HFFc6 (cell line): ENCODE results near the gene PRDM1. TPM values are rescaled to one million over a fixed set of nuclear protein-coding genes. Genes with fewer than 3 reads are reported as not detected.

Experiments used
- DNase-seq: peaks from one replicate; pipeline ENCODE4 v3.0.0-alpha.2; 2018
- H3K27ac Mint-ChIP-seq: 2 replicates; pipeline ENCODE4 v1.8.0; 2020; ENCODE audit warnings: mild to moderate bottlenecking, mixed read lengths
- H3K27me3 Mint-ChIP-seq: 2 replicates; pipeline ENCODE4 v1.8.0; 2021; ENCODE audit warnings: mild to moderate bottlenecking, moderate library complexity, mixed read lengths; ENCODE audit not compliant: insufficient read depth
- H3K36me3 Mint-ChIP-seq: 2 replicates; pipeline ENCODE4 v1.8.0; 2021; ENCODE audit warnings: low read depth, mixed read lengths
- H3K4me1 Mint-ChIP-seq: 2 replicates; pipeline ENCODE4 v1.8.0; 2020; ENCODE audit warnings: low read depth, mixed read lengths
- H3K4me3 Mint-ChIP-seq: 2 replicates; pipeline ENCODE4 v1.8.0; 2020; ENCODE audit warnings: mild to moderate bottlenecking, moderate library complexity, mixed read lengths
- H3K9me3 Mint-ChIP-seq: 2 replicates; pipeline ENCODE4 v1.8.0; 2020; ENCODE audit warnings: mild to moderate bottlenecking, mixed read lengths
- CTCF ChIP-seq: fragments of 200-600 bp; sonication (generic); IDR thresholded peaks from 2 replicates; pipeline ENCODE4 v1.5.0; 2021; ENCODE audit warnings: antibody characterized with exemption, mild to moderate bottlenecking
- total RNA-seq, 6 experiments: library from RNA; stranded (reverse); fragmentation: NEBNext Ultra II Directional; extraction: Animal tissue kit (Norgen Biotek cat#: 25700); gene quantifications; 2 replicates in 1 of 6; 3 replicates in 5 of 6; pipeline ENCODE4 v1.2.3, GENCODE V29; 2021

PRDM1 gene
- total RNA-seq, 6 experiments from 2014 or later: 8.4 to 12.3 (median 10.3) TPM

GRCh38 chr6:106053484-106054205, 32.5 kb upstream of the PRDM1 start:
- H3K27ac Mint-ChIP-seq: no peak overlapping the region
- H3K27me3 Mint-ChIP-seq: peaks cover 3% of the 10 kb centered on the region; the same call in 1 of the 2 replicates
- no peaks in the 10 kb centered on the region for H3K9me3 Mint-ChIP-seq
- H3K4me1 Mint-ChIP-seq: peaks cover 6% of the 10 kb centered on the region; the same call in 1 of the 2 replicates
- H3K4me3 Mint-ChIP-seq: no peak overlapping the region
- TF ChIP-seq CTCF: no peak
- no peak for DNase-seq
- H3K36me3 Mint-ChIP-seq: no peaks in the 10 kb centered on the region

GRCh38 chr6:106055489-106055888, 30.6 kb upstream of the PRDM1 start:
- Mint-ChIP-seq H3K27ac (no peak overlapping the region), H3K9me3 (no peaks in the 10 kb centered on the region)

GRCh38 chr6:106056060-106056745, 29.9 kb upstream of the PRDM1 start:
- Mint-ChIP-seq H3K27me3 (no peaks in the 10 kb centered on the region), H3K36me3 (no peaks in the 10 kb centered on the region), H3K9me3 (no peaks in the 10 kb centered on the region), H3K4me1 (peaks cover 6% of the 10 kb centered on the region; the same call in 1 of the 2 replicates), H3K4me3 (no peak overlapping the region), H3K27ac (no peak overlapping the region)
- no peak for TF ChIP-seq CTCF
- DNase-seq: no peak

More at GRCh38 chr6:106055489-106055888, 30.6 kb upstream of the PRDM1 start:
- Mint-ChIP-seq H3K4me3 (no peak overlapping the region), H3K4me1 (peaks cover 6% of the 10 kb centered on the region; the same call in 1 of the 2 replicates), H3K27me3 (no peaks in the 10 kb centered on the region), H3K36me3 (no peaks in the 10 kb centered on the region)
- TF ChIP-seq CTCF: no peak
- no peak for DNase-seq

GRCh38 chr6:106056746-106057390, 29.3 kb upstream of the PRDM1 start:
- TF ChIP-seq CTCF: no peak
- H3K4me3 Mint-ChIP-seq: no peak overlapping the region
- no peak overlapping the region for H3K27ac Mint-ChIP-seq
- H3K4me1 Mint-ChIP-seq: peaks cover 6% of the 10 kb centered on the region; the same call in 1 of the 2 replicates
- no peak for DNase-seq
- H3K27me3 Mint-ChIP-seq: no peaks in the 10 kb centered on the region
- no peaks in the 10 kb centered on the region for H3K36me3 Mint-ChIP-seq
- no peaks in the 10 kb centered on the region for H3K9me3 Mint-ChIP-seq

- Mint-ChIP-seq H3K27ac (no peak overlapping the region), H3K4me1 (peaks cover 25% of the 10 kb centered on the region), H3K9me3 (no peaks in the 10 kb centered on the region), H3K27me3 (no peaks in the 10 kb centered on the region), H3K36me3 (no peaks in the 10 kb centered on the region), H3K4me3 (no peak overlapping the region)
- DNase-seq: no peak
- no peak for TF ChIP-seq CTCF
Observed at GRCh38 chr6:106059331-106059730, 26.8 kb upstream of the PRDM1 start.
